Measurements from ENCODE around the gene FRMPD2. TPM values are rescaled to one million over a fixed set of nuclear protein-coding genes. Genes with fewer than 3 reads are reported as not detected.

The FRMPD2 gene
- total RNA-seq, 1 experiment from 2014 or later, result 0.44 TPM

DNA sequence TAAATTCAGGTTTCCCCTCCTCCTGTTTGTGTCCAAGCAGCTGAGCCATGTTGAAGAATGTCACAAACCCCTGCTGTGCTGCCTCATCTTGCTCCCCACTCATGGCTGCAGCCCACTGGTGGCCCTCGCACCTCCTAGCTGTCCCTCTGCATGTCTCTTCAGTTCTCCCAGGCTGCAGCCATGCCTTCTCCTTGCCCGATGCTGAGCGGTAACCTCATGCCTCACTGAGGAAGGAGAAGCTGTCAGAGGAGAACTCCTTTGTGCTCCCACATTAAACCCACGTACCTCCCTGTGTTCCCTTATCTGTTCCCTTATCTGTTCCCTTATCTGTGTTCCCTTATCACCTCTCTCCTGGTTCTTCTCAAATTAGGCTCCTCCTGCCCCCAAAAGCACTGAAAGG is 10.3 kb upstream of the FRMPD2 start:
- peaks cover 1 to 3% of the 10 kb centered on the region in 2 experiments for H3K4me1 Mint-ChIP-seq
- DNase-seq, result no peak
- no peak overlapping the region for H4K5ac ChIP-seq (ENCODE audit: insufficient read length, low read depth, low read length)
- no peak overlapping the region for H2BK12ac ChIP-seq (ENCODE audit: insufficient read length, low read depth, low read length)
- no peaks in the 10 kb centered on the region for H3K79me2 ChIP-seq (ENCODE audit: insufficient read depth, low read length)
- no peak overlapping the region for H3K27ac ChIP-seq (ENCODE audit: insufficient read length, low read depth, low read length)
- H3K4me1 ChIP-seq (ENCODE audit: insufficient read depth, low read length), result no peaks in the 10 kb centered on the region
- no peak overlapping the region for H3K9ac ChIP-seq (ENCODE audit: extremely low read depth, insufficient read length, low read length)
- no CpG with 5 or more reads among the region's 4 CpGs for WGBS (ENCODE audit: extremely low coverage, insufficient read length, low lambda C conversion rate)
- no peaks in the 10 kb centered on the region for H3K23me2 ChIP-seq (ENCODE audit: insufficient read length, low read depth, low read length, poor library complexity, severe bottlenecking)
- no peaks in the 10 kb centered on the region for H3K79me1 ChIP-seq (ENCODE audit: insufficient read depth, low read depth, low read length, poor library complexity, severe bottlenecking)
- H2AK5ac ChIP-seq (ENCODE audit: insufficient read length, low read length), result no peak overlapping the region
- no peak overlapping the region for H2BK5ac ChIP-seq (ENCODE audit: insufficient read length, low read length)
- H3K9me3 Mint-ChIP-seq, result peaks cover 17 to 36% of the 10 kb centered on the region in 2 experiments
- no peak overlapping the region for H4K8ac ChIP-seq (replicated peaks; ENCODE audit: insufficient read length, low read depth, low read length)
- no peak overlapping the region for H3K4ac ChIP-seq (ENCODE audit: low read depth, low read length)
- no peak overlapping the region for H4K91ac ChIP-seq (ENCODE audit: insufficient read length, low read depth, low read length)
- H3K4me2 ChIP-seq (ENCODE audit: insufficient read depth, insufficient read length, low read length), result no peak overlapping the region
- no peak overlapping the region for H3T11ph ChIP-seq (ENCODE audit: low read length)
- H3K27ac Mint-ChIP-seq, result no peak overlapping the region
- H2BK120ac ChIP-seq (ENCODE audit: low read depth, low read length, poor library complexity, severe bottlenecking), result no peak overlapping the region
- H3K36me3 Mint-ChIP-seq (ENCODE audit: insufficient read depth in 1 of 3, low read depth in 3 of 3), result peaks cover 2 to 9% (median 3%) of the 10 kb centered on the region in 3 experiments; a peak in 4 of 7 replicates
- no peak overlapping the region for H3K56ac ChIP-seq (ENCODE audit: insufficient read length, low read depth, low read length)
- no peak overlapping the region for H3K18ac ChIP-seq (ENCODE audit: insufficient read length, low read depth, low read length)
- peaks cover 17% of the 10 kb centered on the region for H3K27me3 Mint-ChIP-seq (ENCODE audit: low read depth)
- no peaks in the 10 kb centered on the region for H4K20me1 ChIP-seq (ENCODE audit: control insufficient read depth, insufficient read depth, insufficient read length)
- no peak overlapping the region for H3K4me3 Mint-ChIP-seq
- H2BK15ac ChIP-seq (ENCODE audit: low read depth, low read length), result no peak overlapping the region
- H2AFZ ChIP-seq (ENCODE audit: low read length), result no peak overlapping the region
- no peak overlapping the region for H2BK20ac ChIP-seq (ENCODE audit: low read depth, low read length, poor library complexity, severe bottlenecking)
- no peak overlapping the region for H3K23ac ChIP-seq (ENCODE audit: insufficient read length, low read depth, low read length)
- peaks cover 8% of the 10 kb centered on the region for H3K9me3 ChIP-seq (ENCODE audit: control insufficient read depth, low read depth, low read length)
- TF ChIP-seq, protein P1, sequence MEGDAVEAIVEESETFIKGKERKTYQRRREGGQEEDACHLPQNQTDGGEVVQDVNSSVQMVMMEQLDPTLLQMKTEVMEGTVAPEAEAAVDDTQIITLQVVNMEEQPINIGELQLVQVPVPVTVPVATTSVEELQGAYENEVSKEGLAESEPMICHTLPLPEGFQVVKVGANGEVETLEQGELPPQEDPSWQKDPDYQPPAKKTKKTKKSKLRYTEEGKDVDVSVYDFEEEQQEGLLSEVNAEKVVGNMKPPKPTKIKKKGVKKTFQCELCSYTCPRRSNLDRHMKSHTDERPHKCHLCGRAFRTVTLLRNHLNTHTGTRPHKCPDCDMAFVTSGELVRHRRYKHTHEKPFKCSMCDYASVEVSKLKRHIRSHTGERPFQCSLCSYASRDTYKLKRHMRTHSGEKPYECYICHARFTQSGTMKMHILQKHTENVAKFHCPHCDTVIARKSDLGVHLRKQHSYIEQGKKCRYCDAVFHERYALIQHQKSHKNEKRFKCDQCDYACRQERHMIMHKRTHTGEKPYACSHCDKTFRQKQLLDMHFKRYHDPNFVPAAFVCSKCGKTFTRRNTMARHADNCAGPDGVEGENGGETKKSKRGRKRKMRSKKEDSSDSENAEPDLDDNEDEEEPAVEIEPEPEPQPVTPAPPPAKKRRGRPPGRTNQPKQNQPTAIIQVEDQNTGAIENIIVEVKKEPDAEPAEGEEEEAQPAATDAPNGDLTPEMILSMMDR (conservative IDR thresholded peaks at IDR 0.05), result no peak
- no peaks in the 10 kb centered on the region for H3K27me3 ChIP-seq (ENCODE audit: insufficient read depth, low read length)
- H3K14ac ChIP-seq (ENCODE audit: insufficient read depth, low read length), result no peak overlapping the region

Measured in H9 (cell line).